HG03095 (cell line): ENCODE measurements around the gene PPFIA1.

Experiments used
- ATAC-seq: cut with Tn5 transposase; IDR thresholded peaks from one replicate; pipeline ENCODE4 v1.9.1; 2021; ENCODE audit warnings: moderate library complexity; ENCODE audit not compliant: unreplicated experiment

Gene PPFIA1

GRCh38 chr11:70352601-70353000 lies 82.1 kb downstream of the PPFIA1 start:
- ATAC-seq = no peak

GRCh38 chr11:70353329-70353728 lies 82.8 kb downstream of the PPFIA1 start:
- no peak for ATAC-seq

DNA sequence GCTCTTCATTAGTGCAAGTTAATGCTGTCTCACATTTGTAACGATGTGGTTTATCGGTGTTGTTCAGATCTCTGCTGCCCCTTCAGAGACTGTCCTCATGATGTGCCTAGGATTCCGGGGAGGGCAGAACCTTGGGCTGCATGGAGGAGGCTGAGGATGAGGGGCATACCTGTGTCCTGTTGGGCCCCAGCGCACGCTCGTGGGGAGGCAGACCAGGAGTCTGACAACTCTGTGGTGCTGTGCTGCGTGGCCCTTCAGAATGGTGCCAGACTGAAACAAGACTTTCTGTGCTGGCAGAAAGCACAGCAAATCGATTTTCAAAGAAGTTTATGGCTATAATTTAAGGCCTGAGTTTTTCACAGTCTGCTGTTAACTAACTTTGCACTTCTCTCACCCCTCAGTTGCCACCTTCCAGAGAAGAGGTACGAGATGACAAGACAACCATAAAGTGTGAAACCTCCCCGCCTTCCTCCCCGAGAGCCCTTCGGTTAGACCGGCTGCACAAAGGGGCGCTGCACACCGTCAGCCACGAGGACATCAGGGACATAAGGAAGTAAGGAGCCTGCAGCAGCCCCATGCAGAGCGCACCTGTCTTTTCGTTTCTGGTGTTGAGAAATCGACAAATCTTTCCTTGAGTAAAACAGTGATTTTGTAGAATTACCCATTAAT lies 83.5 kb downstream of the PPFIA1 start:
- ATAC-seq = no peak

DNA sequence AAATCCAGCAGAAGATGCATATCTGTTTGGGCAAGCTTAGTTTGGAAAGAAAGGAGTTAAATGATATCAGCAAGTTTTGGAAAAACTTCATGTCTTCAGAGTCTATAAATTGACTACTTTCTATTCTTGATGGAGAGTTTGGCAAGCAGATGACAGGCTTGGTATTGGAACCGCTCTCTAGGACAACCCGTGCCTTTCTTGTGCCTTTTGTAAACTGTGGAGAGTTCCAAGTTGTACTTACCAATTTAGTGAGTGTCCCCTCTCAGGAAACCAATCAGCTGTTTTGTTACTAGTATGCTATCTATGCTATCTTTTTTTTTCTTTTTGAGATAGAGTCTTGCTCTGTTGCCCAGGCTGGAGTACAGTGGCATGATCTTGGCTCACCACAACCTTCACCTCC lies 84.1 kb downstream of the PPFIA1 start:
- ATAC-seq = no peak

DNA sequence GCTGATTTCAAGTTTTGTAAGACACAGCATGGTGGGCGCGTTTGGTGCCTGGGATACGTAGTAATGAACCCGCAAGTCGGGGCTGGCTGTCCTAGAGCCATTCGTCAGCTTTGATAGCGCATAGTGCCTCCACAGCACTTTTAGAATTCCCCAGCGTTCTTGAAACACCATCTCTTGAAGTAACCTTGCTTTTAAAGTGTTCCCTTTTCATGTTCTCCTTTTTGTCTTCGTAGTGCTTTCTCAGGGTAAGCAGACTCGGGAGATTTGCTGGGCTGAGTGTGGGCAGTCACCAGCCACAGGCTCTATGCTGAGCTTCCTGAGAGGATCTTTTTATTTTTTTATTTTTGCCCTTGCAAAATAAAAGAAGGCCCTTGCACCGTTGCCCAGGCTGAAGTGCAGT lies 88.3 kb downstream of the PPFIA1 start:
- no peak for ATAC-seq

DNA sequence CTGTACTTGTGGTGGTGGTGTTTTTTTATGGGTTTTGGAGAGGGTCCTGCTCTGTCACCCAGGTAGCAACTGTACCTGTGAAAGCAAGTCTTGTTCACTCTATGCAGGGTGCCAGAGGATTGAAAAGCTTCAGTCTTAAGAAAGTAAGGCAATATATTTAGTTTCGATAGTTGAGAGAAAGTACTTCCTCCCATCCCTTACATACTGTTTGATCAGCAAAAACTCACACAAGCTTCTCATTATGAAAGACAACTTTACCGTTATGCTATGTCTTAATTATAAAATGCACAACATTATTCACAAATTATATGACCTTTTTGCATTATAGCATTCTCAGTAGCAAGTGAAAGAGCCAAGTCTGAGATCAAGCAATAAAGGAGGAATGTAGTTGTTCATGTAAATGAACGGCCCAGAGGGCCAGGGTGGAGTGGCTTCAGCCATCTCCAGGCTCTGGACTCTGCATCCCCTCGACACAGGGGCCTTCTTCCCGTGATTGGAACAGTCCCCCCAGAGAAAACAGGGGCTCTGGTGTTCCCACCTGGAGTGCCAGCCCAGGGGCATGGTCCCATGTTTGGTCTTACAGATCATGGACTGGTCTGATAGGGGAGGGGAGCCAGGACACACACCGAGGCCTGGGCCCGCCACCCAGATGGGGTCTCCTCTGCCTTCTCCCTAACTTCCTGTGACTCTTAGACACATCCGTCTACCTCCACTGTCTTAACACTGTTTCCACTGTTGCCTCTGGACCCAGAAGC lies 89.1 kb downstream of the PPFIA1 start:
- ATAC-seq = no peak

DNA sequence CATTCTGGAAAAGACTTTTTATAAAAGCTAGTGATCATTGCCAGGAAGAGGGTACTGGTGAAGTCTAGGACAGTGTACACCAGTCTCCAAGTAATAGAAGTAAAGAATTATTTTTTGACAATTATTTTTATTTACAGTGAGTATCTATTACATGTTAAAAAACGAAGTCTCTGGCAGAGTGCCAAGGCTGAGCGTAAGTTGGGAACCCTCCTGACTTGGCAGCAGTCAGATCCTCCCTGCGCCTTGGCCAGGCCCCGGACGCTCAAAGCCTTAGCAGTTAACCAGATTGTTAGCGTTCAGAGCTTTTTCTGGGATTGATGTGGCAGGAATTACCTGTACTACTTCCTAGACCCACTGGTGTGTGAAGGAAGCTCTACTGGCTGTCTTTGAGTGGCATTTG lies 89.7 kb downstream of the PPFIA1 start:
- ATAC-seq = no peak

DNA sequence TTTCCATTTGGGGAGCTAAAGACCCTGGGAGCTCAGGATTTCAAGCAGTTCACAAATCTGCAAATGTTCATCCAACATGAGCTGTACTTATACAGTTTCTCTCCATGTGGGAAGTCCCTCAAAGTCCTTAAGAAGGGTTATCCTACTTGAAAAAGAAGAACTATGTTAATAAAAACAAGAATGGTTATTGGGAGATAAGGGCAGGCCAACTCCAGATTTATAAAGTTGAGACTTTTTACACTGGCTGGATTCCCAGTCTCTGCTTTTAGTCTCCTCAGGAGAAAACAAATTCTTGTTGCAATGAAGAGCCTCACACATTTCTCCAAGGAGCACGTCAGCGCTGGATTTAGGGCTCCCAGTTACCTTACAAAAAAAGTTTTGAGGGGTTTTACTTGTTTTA lies 93.7 kb downstream of the PPFIA1 start:
- ATAC-seq = no peak

GRCh38 chr11:70364745-70365543 lies 94.5 kb downstream of the PPFIA1 start:
- no peak for ATAC-seq

DNA sequence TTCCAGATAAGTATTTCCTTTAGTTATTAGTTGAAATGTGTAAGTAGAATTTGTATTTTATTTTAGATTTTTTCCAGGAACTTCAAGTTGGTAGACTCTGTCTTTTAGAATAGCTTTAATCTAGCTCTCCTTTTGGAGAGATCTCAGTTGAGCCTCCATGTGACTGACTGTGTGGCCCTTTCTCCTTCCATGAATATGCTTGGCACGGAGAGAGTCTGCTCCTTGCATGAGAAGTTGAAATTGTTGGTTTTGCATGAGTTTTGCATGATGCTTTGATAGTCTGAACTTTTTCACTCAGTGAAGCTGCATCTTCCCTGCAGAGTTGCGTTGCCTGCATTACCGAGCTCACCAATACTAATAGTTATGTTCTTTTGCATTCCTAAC lies 95.0 kb downstream of the PPFIA1 start:
- ATAC-seq = no peak

DNA sequence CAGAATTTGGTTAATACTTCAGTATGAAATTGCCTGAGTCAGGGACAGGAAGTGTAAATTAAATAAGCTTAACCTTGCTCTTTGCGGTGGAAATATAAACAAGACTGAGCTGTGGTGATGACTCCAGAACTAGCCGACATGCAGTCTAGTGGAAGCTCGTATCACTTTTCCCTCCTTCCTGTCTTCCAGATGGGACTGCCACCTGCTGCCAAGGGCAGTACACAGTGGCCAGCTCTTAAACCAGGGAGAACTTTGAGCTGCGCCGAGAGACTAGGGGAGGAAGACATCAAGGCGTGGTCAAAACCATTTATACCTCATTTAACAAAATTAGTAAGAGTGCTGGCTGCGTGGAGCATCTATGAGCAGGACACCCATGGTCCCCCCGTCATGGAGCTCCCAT lies 96.6 kb downstream of the PPFIA1 start:
- ATAC-seq = no peak

- no peak for ATAC-seq
Observed at GRCh38 chr11:70368961-70369360, 98.5 kb downstream of the PPFIA1 start.

DNA sequence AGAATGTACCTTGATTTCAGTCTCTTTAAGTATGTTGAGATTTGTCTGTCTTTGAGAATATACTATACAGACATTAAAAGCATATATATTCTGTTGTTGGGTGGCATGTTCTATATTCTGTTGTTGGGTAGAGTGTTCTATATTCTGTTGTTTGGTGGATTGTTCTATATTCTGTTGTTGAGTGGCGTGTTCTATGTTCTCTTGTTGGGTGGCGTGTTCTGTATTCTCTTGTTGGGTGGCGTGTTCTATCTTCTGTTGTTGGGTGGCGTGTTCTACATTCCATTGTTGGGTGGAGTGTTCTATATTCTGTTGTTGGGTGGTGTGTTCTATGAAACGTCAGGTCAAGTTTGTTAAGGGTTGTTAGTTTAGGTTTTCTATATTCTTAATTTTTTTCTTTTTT lies 100.8 kb downstream of the PPFIA1 start:
- no peak for ATAC-seq

DNA sequence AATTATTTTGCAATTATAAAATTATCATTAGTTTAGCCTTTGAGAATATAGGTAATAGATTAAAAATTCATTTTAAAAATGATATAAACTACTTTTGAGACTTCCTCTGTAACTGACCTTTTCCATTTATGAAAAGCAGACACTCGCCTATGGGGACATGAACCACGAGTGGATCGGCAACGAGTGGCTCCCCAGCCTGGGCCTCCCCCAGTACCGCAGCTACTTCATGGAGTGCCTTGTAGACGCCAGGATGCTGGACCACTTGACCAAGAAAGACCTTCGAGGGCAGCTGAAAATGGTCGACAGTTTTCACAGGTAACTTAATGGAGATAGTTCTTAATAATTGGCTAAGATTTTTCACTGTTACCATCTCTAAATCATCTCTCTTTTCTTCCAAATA lies 101.6 kb downstream of the PPFIA1 start:
- no peak for ATAC-seq

DNA sequence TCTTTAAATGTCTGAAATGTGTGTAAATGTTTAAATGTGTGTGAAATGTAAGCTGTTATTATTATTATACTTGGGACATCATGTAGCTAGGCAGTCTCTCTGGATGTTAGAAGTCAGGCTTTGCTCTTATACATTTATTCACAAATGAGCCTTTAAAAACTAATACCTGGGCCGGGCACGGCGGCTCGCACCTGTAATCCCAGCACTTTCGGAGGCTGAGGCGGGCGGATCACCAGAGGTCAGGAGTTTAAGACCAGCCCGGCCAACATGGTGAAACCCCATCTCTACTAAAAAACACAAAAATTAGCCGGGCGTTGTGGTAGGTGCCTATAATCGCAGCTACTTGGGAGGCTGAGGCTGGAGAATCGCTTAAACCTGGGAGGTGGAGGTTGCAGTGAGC lies 106.1 kb downstream of the PPFIA1 start:
- ATAC-seq = no peak

DNA sequence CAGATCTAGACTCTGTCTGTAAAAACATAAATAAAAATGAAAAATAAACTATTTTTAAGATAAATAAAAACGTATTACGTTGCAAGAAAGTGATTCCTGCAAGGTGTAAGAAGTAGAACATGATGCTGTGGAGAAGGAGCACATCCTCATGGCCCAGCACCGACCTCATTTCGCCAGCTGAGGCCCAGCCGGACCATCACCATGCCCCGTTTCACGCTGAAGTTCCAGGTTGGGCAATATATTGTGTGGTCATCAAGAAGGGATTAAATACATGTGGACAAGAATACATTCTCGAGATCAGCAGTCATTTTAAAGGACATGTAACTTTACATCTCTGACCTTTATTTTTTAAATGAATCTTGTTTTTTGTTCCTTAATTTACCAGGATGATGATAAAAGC lies 107.2 kb downstream of the PPFIA1 start:
- no peak for ATAC-seq

GRCh38 chr11:70378506-70379134 lies 108.1 kb downstream of the PPFIA1 start:
- no peak for ATAC-seq

GRCh38 chr11:70381350-70381749 lies 110.9 kb downstream of the PPFIA1 start:
- no peak for ATAC-seq

DNA sequence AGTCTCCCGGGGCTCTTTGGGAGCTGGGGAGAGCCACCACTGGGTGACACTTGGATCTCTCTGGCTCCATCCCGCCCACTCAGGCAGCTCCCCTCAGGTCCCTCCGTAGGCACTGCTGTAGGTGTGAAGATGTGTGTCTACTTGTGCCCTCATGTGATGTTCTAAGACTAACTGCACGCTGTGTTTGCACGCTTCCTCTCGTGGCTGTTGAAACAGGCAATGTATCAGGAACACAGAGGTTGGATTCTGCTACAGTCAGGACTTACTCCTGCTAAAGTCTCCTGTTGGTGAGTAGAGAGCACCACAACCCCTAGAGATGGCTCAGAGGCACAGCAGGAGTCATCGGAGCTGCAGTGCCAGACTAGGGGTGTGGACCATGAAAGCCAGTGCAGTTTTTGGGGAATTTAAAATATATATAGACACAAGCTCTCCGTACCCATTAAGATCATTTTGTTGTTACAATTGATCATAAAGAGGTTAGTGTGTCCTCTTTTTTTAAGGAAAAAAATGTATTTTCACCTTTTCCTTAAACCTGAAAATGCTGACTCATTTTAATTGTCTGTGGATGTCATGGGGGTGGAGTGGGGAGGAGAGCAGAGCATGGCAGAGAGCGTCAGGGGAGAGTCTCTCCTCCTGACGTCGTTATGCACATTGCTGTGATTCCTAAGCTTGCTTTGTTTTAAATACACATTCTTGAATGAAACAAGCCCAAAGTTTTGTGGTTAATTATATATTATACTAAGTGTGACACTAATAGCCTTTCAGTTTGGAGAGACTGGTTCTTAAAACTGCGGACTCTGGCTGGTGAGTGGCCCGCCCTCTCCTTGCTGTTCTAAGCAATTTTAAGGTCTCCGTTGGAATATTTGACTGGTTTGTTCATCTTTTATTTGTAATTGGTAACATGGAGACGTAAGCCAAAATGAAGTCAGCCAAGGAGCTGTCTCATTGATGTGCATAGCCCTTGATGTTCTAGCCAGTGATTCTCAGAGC lies 111.7 kb downstream of the PPFIA1 start:
- ATAC-seq = no peak
